OCI-LY7 (cell line): Measurements from ENCODE around the gene SLX4IP. TPM values are rescaled to one million over a fixed set of nuclear protein-coding genes. Genes with fewer than 3 reads are reported as not detected.

Experiments used
- BruUV-seq: library from RNA; stranded (reverse); fragments of 400-500 nt; replicated peaks from 2 replicates; lab custom pipeline; 2021; lab: Mats Ljungman, UMichigan
- CTCF ChIA-PET: fragments of 300-600 bp; sonication (Branson Sonifier 250); formaldehyde crosslinking; loops from one replicate; lab custom pipeline; 2022; ENCODE audit warnings: antibody characterized with exemption; ENCODE audit not compliant: unreplicated experiment; lab: Charles Lee
- POLR2A ChIA-PET: fragments of 300-600 bp; sonication (Branson Sonifier 250); formaldehyde crosslinking; loops from one replicate; lab custom pipeline; 2022; ENCODE audit warnings: antibody characterized with exemption; lab: Charles Lee
- DNase-seq: peaks from one replicate; pipeline ENCODE4 v3.0.0-alpha.2; 2015; ENCODE audit warnings: low spot score
- H2AFZ ChIP-seq: fragments of 200-600 bp; sonication (generic), shearing (Covaris generic); 2 replicates; pipeline ENCODE4 v1.6.1; 2014; ENCODE audit warnings: mild to moderate bottlenecking, antibody characterized with exemption, low read length, moderate library complexity
- H3K27ac ChIP-seq: fragments of 200-600 bp; sonication (generic); 2 replicates; pipeline ENCODE4 v1.5.1; 2014; ENCODE audit warnings: mixed run types, low read depth, mild to moderate bottlenecking, moderate library complexity, low read length, inconsistent platforms; ENCODE audit not compliant: poor library complexity, severe bottlenecking
- H3K36me3 ChIP-seq: fragments of 200-600 bp; sonication (generic); 2 replicates; pipeline ENCODE4 v1.6.1; 2014; ENCODE audit warnings: mild to moderate bottlenecking, antibody characterized with exemption, low read length, moderate library complexity, mixed read lengths; ENCODE audit not compliant: insufficient read depth
- H3K4me1 ChIP-seq: fragments of 200-600 bp; sonication (generic); 2 replicates; pipeline ENCODE4 v1.5.1; 2014; ENCODE audit warnings: mild to moderate bottlenecking, low read length; ENCODE audit not compliant: insufficient read depth, poor library complexity, severe bottlenecking
- H3K4me2 ChIP-seq: fragments of 200-600 bp; sonication (generic); 2 replicates; pipeline ENCODE4 v1.6.1; 2014; ENCODE audit warnings: mild to moderate bottlenecking, low read length
- H3K4me3 ChIP-seq: fragments of 200-600 bp; sonication (generic); 2 replicates; pipeline ENCODE4 v1.5.1; 2014; ENCODE audit warnings: mild to moderate bottlenecking, low read depth, low read length; ENCODE audit not compliant: poor library complexity, severe bottlenecking
- H3K79me2 ChIP-seq: fragments of 200-600 bp; sonication (generic); 2 replicates; pipeline ENCODE4 v1.6.1; 2016; ENCODE audit warnings: low read depth, mild to moderate bottlenecking, low read length, moderate library complexity, mixed read lengths; ENCODE audit not compliant: insufficient read depth
- H3K9me2 ChIP-seq: fragments of 200-600 bp; sonication (generic); 2 replicates; pipeline ENCODE4 v1.6.1; 2016; ENCODE audit warnings: mild to moderate bottlenecking, low read length, mixed read lengths; ENCODE audit not compliant: insufficient read depth
- H3K9me3 ChIP-seq: fragments of 200-600 bp; sonication (generic); 2 replicates; pipeline ENCODE4 v1.6.1; 2014; ENCODE audit warnings: mild to moderate bottlenecking, mixed run types, low read length, mixed read lengths
- H4K20me1 ChIP-seq: fragments of 200-600 bp; sonication (generic); 2 replicates; pipeline ENCODE4 v1.6.1; 2014; ENCODE audit warnings: mild to moderate bottlenecking, antibody characterized with exemption, low read length, moderate library complexity, mixed read lengths; ENCODE audit not compliant: insufficient read depth
- CTCF ChIP-seq: fragments of 200-600 bp; sonication (generic); conservative IDR thresholded peaks from 2 replicates; pipeline ENCODE4 v1.5.1; 2014; ENCODE audit warnings: mild to moderate bottlenecking, antibody characterized with exemption, low read length, moderate library complexity, mixed read lengths
- EZH2phosphoT487 ChIP-seq: fragments of 200-600 bp; sonication (generic); IDR thresholded peaks from 2 replicates; pipeline ENCODE4 v1.6.1; 2018; ENCODE audit warnings: low read depth, borderline replicate concordance, mild to moderate bottlenecking, mixed run types, antibody characterized with exemption, low read length, moderate library complexity, mixed read lengths
- intact Hi-C: fragments of 100-400 bp; cut with micrococcal nuclease; formaldehyde crosslinking; loops from one replicate; pipeline ENCODE4 v1.10.0; 2022; ENCODE audit not compliant: unreplicated experiment
- total RNA-seq, 2 experiments: library from RNA; depleted of rRNA in 1 of 2; stranded (reverse); fragments of >200 nt in 1 of 2; shearing (Covaris generic) in 1 of 2; gene quantifications; 2 replicates each; pipeline ENCODE4 v1.2.3, GENCODE V29; 2014 to 2022

SLX4IP gene
- total RNA-seq, 2 experiments from 2014 or later = 4.1 to 9.2 TPM

GRCh38 chr20:10561302-10561701 lies 126.2 kb downstream of the SLX4IP start:
- no peaks in the 10 kb centered on the region for H3K9me2 ChIP-seq
- H3K4me3 ChIP-seq = no peak overlapping the region
- H2AFZ ChIP-seq = no peak overlapping the region
- no peaks in the 10 kb centered on the region for H3K79me2 ChIP-seq
- no TSS peak for BruUV-seq
- no peaks in the 10 kb centered on the region for H3K36me3 ChIP-seq
- H3K4me2 ChIP-seq = no peak overlapping the region
- CTCF ChIA-PET = no interaction called here
- no peak for TF ChIP-seq CTCF
- DNase-seq = no peak
- H3K4me1 ChIP-seq = no peaks in the 10 kb centered on the region
- no peak overlapping the region for H3K27ac ChIP-seq
- no peaks in the 10 kb centered on the region for H4K20me1 ChIP-seq
- H3K9me3 ChIP-seq = no peaks in the 10 kb centered on the region
- POLR2A ChIA-PET = interaction anchor here (0.6 to 1.0 kb wide), 6 partner anchors 15 to 1418 kb away, joined by 3 to 6 read pairs (median 4); no protein-coding TSS in a partner anchor
- intact Hi-C loops = loop anchor here (10.0 kb wide), 1 partner anchor 983 kb away; no protein-coding TSS in a partner anchor

- intact Hi-C loops = loop anchor here (10.0 kb wide), 1 partner anchor 982 kb away; no protein-coding TSS in a partner anchor
- TF ChIP-seq EZH2phosphoT487 = no peak
- TF ChIP-seq CTCF = no peak
- no peak overlapping the region for H3K4me2 ChIP-seq
- H3K79me2 ChIP-seq = no peaks in the 10 kb centered on the region
- no peak overlapping the region for H3K4me3 ChIP-seq
- H3K9me3 ChIP-seq = no peaks in the 10 kb centered on the region
- CTCF ChIA-PET = no interaction called here
- POLR2A ChIA-PET = no interaction called here
- H3K9me2 ChIP-seq = no peaks in the 10 kb centered on the region
- DNase-seq = no peak
- H3K36me3 ChIP-seq = no peaks in the 10 kb centered on the region
- H2AFZ ChIP-seq = no peak overlapping the region
- no peaks in the 10 kb centered on the region for H4K20me1 ChIP-seq
- no peak overlapping the region for H3K27ac ChIP-seq
- BruUV-seq = no TSS peak
- no peaks in the 10 kb centered on the region for H3K4me1 ChIP-seq
Observed at GRCh38 chr20:10562899-10563298, 127.8 kb downstream of the SLX4IP start.

GRCh38 chr20:10563935-10564492 lies 128.9 kb downstream of the SLX4IP start:
- Histone ChIP-seq H3K4me2 (no peak overlapping the region), H4K20me1 (no peaks in the 10 kb centered on the region), H3K9me2 (no peaks in the 10 kb centered on the region), H3K79me2 (no peaks in the 10 kb centered on the region), H3K36me3 (no peaks in the 10 kb centered on the region), H3K27ac (no peak overlapping the region), H3K4me3 (no peak overlapping the region), H3K4me1 (no peaks in the 10 kb centered on the region), H3K9me3 (no peaks in the 10 kb centered on the region), H2AFZ (no peak overlapping the region)
- ChIA-PET CTCF (no interaction called here), POLR2A (interaction anchor here (0.7 kb wide), 1 partner anchor 253 kb away, joined by 4 read pairs; no protein-coding TSS in a partner anchor)
- intact Hi-C loops = loop anchor here (10.0 kb wide), 1 partner anchor 981 kb away; no protein-coding TSS in a partner anchor
- TF ChIP-seq EZH2phosphoT487 (no peak), CTCF (no peak)
- BruUV-seq = no TSS peak
- DNase-seq = no peak
